ENCODE results near the gene FBXL16. TPM values are rescaled to one million over a fixed set of nuclear protein-coding genes. Genes with fewer than 3 reads are reported as not detected.

The FBXL16 gene
- total RNA-seq, 1 donor from 2014 or later, result 0.13 TPM

DNA sequence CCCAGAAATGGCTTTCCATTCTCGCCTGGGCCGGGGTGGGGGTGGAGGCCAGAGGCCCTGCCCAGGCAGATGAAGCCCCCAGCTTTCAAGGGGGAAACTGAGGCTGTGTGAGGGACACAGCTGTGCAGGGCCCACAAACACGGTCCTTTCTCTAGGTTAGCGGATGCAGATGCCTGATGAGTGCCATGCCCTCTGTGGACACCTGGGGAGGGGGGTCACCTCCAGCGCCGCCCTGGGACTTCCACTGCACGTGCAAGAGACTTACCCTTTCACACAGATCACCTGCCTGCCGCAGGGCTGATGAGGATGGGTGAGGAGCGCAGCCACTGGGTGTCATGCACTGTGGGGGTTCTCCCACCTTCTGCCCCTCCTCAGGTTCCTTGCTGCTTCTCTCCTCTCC lies 12.8 kb upstream of the FBXL16 start:
- no peak for TF ChIP-seq EZH2 (IDR thresholded peaks at IDR 0.05)
- TF ChIP-seq EZH2phosphoT487 (IDR thresholded peaks at IDR 0.05), result no peak
- TF ChIP-seq, protein P1, sequence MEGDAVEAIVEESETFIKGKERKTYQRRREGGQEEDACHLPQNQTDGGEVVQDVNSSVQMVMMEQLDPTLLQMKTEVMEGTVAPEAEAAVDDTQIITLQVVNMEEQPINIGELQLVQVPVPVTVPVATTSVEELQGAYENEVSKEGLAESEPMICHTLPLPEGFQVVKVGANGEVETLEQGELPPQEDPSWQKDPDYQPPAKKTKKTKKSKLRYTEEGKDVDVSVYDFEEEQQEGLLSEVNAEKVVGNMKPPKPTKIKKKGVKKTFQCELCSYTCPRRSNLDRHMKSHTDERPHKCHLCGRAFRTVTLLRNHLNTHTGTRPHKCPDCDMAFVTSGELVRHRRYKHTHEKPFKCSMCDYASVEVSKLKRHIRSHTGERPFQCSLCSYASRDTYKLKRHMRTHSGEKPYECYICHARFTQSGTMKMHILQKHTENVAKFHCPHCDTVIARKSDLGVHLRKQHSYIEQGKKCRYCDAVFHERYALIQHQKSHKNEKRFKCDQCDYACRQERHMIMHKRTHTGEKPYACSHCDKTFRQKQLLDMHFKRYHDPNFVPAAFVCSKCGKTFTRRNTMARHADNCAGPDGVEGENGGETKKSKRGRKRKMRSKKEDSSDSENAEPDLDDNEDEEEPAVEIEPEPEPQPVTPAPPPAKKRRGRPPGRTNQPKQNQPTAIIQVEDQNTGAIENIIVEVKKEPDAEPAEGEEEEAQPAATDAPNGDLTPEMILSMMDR (IDR thresholded peaks at IDR 0.05), result no peak
- H3K9ac ChIP-seq, result no peak overlapping the region
- Mint-ChIP-seq H3K4me1 (peaks cover 35% of the 10 kb centered on the region), H3K36me3 (peaks cover 2% of the 10 kb centered on the region), H3K9me3 (no peaks in the 10 kb centered on the region), H3K27me3 (ENCODE audit: insufficient read depth, low read depth) (peaks cover 10% of the 10 kb centered on the region), H3K4me3 (peak overlapping the region; percentile 89), H3K27ac (no peak overlapping the region)
- no peak overlapping the region for H3K4me3 ChIP-seq
- H3F3A ChIP-seq (ENCODE audit: low read depth), result peaks cover 34% of the 10 kb centered on the region
- peaks cover 37% of the 10 kb centered on the region for H3K4me1 ChIP-seq
- peaks cover 60% of the 10 kb centered on the region for H4K20me1 ChIP-seq (ENCODE audit: low read depth)
- no peak overlapping the region for H3K4me2 ChIP-seq
- no peaks in the 10 kb centered on the region for H3K79me2 ChIP-seq (ENCODE audit: low read depth)
- H3K36me3 ChIP-seq, result no peaks in the 10 kb centered on the region
- no peak for DNase-seq (ENCODE audit: low spot score)
- H2AFZ ChIP-seq (replicated peaks), result no peak overlapping the region
- H3K27ac ChIP-seq, result no peak overlapping the region
- H3K9me3 ChIP-seq (ENCODE audit: low read depth), result no peaks in the 10 kb centered on the region
- peaks cover 13% of the 10 kb centered on the region for H3K27me3 ChIP-seq

DNA sequence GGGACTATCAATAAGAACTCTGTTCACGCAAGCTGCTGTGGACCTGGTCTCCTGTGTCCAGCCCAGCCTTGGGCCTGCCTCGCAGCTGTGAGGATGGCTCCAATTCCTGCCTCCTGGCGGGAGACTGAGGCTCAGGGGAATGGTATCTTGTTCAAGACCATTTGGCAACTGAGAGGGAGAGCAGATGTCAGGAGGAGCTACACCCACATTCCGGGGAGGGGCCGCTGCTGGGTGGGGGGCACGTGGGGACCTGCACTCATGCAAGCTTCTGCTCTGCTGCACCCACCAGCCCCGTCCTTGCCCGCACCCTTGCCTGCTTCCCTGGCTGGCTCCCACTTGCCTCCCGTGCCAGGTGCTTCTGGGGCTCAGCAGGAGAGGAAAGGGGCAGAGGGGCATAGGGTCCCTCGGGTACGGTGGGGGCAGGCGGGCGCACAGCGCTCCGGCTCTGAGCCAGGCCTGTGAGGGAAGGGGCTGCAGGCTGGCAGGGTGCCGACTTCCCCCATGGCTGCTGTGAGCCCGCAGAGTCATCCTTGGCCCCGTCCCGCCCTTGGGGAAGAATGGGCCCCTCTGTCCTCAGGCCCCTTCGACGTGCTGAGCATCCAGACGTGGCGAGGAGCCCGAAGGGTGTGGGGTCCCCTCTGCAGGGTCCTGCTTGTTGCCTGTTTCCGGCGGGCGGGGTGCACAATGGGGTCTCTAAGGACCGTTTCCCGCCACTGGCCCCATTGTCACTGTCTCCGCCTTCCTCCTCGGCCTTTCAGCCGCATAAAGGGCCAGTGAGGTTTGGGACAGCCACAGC lies 12.0 kb upstream of the FBXL16 start:
- H3K36me3 Mint-ChIP-seq, result peaks cover 2% of the 10 kb centered on the region
- no peak overlapping the region for H2AFZ ChIP-seq (replicated peaks)
- no peak overlapping the region for H3K27ac ChIP-seq
- no peak overlapping the region for H3K4me2 ChIP-seq
- H3K79me2 ChIP-seq (ENCODE audit: low read depth), result no peaks in the 10 kb centered on the region
- H3K27me3 Mint-ChIP-seq (ENCODE audit: insufficient read depth, low read depth), result peaks cover 12% of the 10 kb centered on the region
- peak overlapping the region; percentile 30 for H3K4me3 Mint-ChIP-seq
- H3K9me3 ChIP-seq (ENCODE audit: low read depth), result no peaks in the 10 kb centered on the region
- no peak overlapping the region for H3K9ac ChIP-seq
- H3K4me1 ChIP-seq, result peaks cover 37% of the 10 kb centered on the region
- H3F3A ChIP-seq (ENCODE audit: low read depth), result peaks cover 38% of the 10 kb centered on the region
- peak; percentile 39 for DNase-seq (ENCODE audit: low spot score)
- H3K27me3 ChIP-seq, result peaks cover 21% of the 10 kb centered on the region
- H3K27ac Mint-ChIP-seq, result no peak overlapping the region
- no peak for TF ChIP-seq EZH2phosphoT487 (IDR thresholded peaks at IDR 0.05)
- TF ChIP-seq, protein P1 (IDR thresholded peaks at IDR 0.05), result no peak
- H3K36me3 ChIP-seq, result no peaks in the 10 kb centered on the region
- H3K9me3 Mint-ChIP-seq, result no peaks in the 10 kb centered on the region
- peaks cover 57% of the 10 kb centered on the region for H4K20me1 ChIP-seq (ENCODE audit: low read depth)
- H3K4me1 Mint-ChIP-seq, result peaks cover 38% of the 10 kb centered on the region
- H3K4me3 ChIP-seq, result no peak overlapping the region

DNA sequence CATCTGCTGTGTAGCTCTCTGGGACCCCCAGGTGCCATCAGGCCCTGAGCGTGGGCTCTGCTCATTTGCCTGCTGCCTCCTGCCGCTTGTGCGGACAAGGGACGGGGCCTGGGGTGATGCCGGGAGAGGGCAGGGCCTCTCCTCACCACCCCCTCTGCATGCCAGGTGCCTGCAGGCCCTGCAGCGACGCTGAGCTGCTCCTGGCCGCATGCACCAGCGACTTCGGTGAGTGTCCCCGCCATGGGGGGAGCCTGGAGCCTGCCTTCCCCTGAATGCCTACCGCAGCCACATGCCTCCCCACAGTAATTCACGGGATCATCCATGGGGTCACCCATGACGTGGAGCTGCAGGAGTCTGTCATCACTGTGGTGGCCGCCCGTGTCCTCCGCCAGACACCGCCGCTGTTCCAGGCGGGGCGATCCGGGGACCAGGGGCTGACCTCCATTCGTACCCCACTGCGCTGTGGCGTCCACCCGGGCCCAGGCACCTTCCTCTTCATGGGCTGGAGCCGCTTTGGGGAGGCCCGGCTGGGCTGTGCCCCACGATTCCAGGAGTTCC lies 11.2 kb upstream of the FBXL16 start:
- Mint-ChIP-seq H3K27me3 (ENCODE audit: insufficient read depth, low read depth) (peaks cover 12% of the 10 kb centered on the region), H3K27ac (no peak overlapping the region), H3K4me3 (peak overlapping the region; percentile 88), H3K4me1 (peaks cover 40% of the 10 kb centered on the region), H3K36me3 (peaks cover 2% of the 10 kb centered on the region), H3K9me3 (no peaks in the 10 kb centered on the region)
- TF ChIP-seq, protein P1 (IDR thresholded peaks at IDR 0.05), result no peak
- TF ChIP-seq EZH2 (IDR thresholded peaks at IDR 0.05) (no peak), EZH2phosphoT487 (IDR thresholded peaks at IDR 0.05) (no peak)
- Histone ChIP-seq H3K4me1 (peaks cover 37% of the 10 kb centered on the region), H3K27me3 (peaks cover 29% of the 10 kb centered on the region), H3K27ac (no peak overlapping the region), H3K4me2 (peak overlapping the region; percentile 92), H3K9me3 (ENCODE audit: low read depth) (no peaks in the 10 kb centered on the region), H3K9ac (no peak overlapping the region), H4K20me1 (ENCODE audit: low read depth) (peaks cover 49% of the 10 kb centered on the region), H3F3A (ENCODE audit: low read depth) (peaks cover 46% of the 10 kb centered on the region), H3K36me3 (no peaks in the 10 kb centered on the region), H3K4me3 (peak overlapping the region; percentile 95), H3K79me2 (ENCODE audit: low read depth) (no peaks in the 10 kb centered on the region), H2AFZ (replicated peaks) (no peak overlapping the region)
- DNase-seq (ENCODE audit: low spot score), result no peak
